ENCODE measurements around the gene THBS1. TPM values are rescaled to one million over a fixed set of nuclear protein-coding genes. Genes with fewer than 3 reads are reported as not detected.

THBS1 gene
- total RNA-seq, 1 donor from 2014 or later, result 17.3 TPM

- Mint-ChIP-seq H3K4me1 (no peaks in the 10 kb centered on the region), H3K36me3 (ENCODE audit: low read depth) (peaks cover 2% of the 10 kb centered on the region), H3K9me3 (peaks cover 12% of the 10 kb centered on the region), H3K27me3 (ENCODE audit: low read depth) (no peaks in the 10 kb centered on the region), H3K27ac (ENCODE audit: unreplicated experiment) (no peak overlapping the region), H3K4me3 (no peak overlapping the region)
- no peak for DNase-seq (ENCODE audit: low read depth, low spot score)
- no peak for TF ChIP-seq CTCF (conservative IDR thresholded peaks at IDR 0.05)
These were observed 40.8 kb upstream of the THBS1 start for GRCh38 chr15:39539973-39540558.

GRCh38 chr15:39542385-39543065, 38.4 kb upstream of the THBS1 start:
- H3K4me1 Mint-ChIP-seq, result no peaks in the 10 kb centered on the region
- no peak overlapping the region for H3K27ac Mint-ChIP-seq (ENCODE audit: unreplicated experiment)
- H3K4me3 Mint-ChIP-seq, result no peak overlapping the region

GRCh38 chr15:39543651-39544050, 37.2 kb upstream of the THBS1 start:
- TF ChIP-seq CTCF (conservative IDR thresholded peaks at IDR 0.05), result no peak
- H3K27ac Mint-ChIP-seq (ENCODE audit: unreplicated experiment), result no peak overlapping the region
- H3K4me3 Mint-ChIP-seq, result no peak overlapping the region
- peaks cover 21% of the 10 kb centered on the region for H3K9me3 Mint-ChIP-seq
- no peaks in the 10 kb centered on the region for H3K4me1 Mint-ChIP-seq
- H3K27me3 Mint-ChIP-seq (ENCODE audit: low read depth), result no peaks in the 10 kb centered on the region
- peaks cover 5% of the 10 kb centered on the region for H3K36me3 Mint-ChIP-seq (ENCODE audit: low read depth)
- no peak for DNase-seq (ENCODE audit: low read depth, low spot score)

More at GRCh38 chr15:39542385-39543065, 38.4 kb upstream of the THBS1 start:
- no peak for DNase-seq (ENCODE audit: low read depth, low spot score)
- H3K36me3 Mint-ChIP-seq (ENCODE audit: low read depth), result peaks cover 5% of the 10 kb centered on the region
- TF ChIP-seq CTCF (conservative IDR thresholded peaks at IDR 0.05), result no peak
- H3K9me3 Mint-ChIP-seq, result peaks cover 18% of the 10 kb centered on the region
- H3K27me3 Mint-ChIP-seq (ENCODE audit: low read depth), result no peaks in the 10 kb centered on the region

- H3K27me3 Mint-ChIP-seq (ENCODE audit: low read depth), result no peaks in the 10 kb centered on the region
- TF ChIP-seq CTCF (conservative IDR thresholded peaks at IDR 0.05), result no peak
- DNase-seq (ENCODE audit: low read depth, low spot score), result no peak
- H3K4me1 Mint-ChIP-seq, result no peaks in the 10 kb centered on the region
- H3K4me3 Mint-ChIP-seq, result no peak overlapping the region
- H3K36me3 Mint-ChIP-seq (ENCODE audit: low read depth), result peaks cover 5% of the 10 kb centered on the region
- H3K27ac Mint-ChIP-seq (ENCODE audit: unreplicated experiment), result no peak overlapping the region
- peaks cover 22% of the 10 kb centered on the region for H3K9me3 Mint-ChIP-seq
These were observed 34.0 kb upstream of the THBS1 start for GRCh38 chr15:39546842-39547241.

GRCh38 chr15:39548561-39548960, 32.3 kb upstream of the THBS1 start:
- Mint-ChIP-seq H3K4me1 (no peaks in the 10 kb centered on the region), H3K27me3 (ENCODE audit: low read depth) (no peaks in the 10 kb centered on the region), H3K36me3 (ENCODE audit: low read depth) (peaks cover 5% of the 10 kb centered on the region), H3K27ac (ENCODE audit: unreplicated experiment) (no peak overlapping the region), H3K4me3 (no peak overlapping the region), H3K9me3 (peaks cover 26% of the 10 kb centered on the region)
- DNase-seq (ENCODE audit: low read depth, low spot score), result no peak
- TF ChIP-seq CTCF (conservative IDR thresholded peaks at IDR 0.05), result no peak
